Measurements from ENCODE around the gene OR5K2. TPM values are rescaled to one million over a fixed set of nuclear protein-coding genes. Genes with fewer than 3 reads are reported as not detected.

OR5K2 gene
- under 1 TPM in 4 of 12 donors, not detected in 8; 0.15 to 0.73 (median 0.19) TPM for polyA plus RNA-seq (ENCODE audit: insufficient read length in 12 of 12)
- long read RNA-seq, donor 1 = 0 reads
- long read RNA-seq, donor 2 = 0 reads
- long read RNA-seq, donor 3 = 0 reads
- long read RNA-seq, donor 4, partial matches to known transcripts = 0 of 1 reads
- long read RNA-seq, donor 4, other reads (novel, unspliced or antisense) = 0 of 1 reads
- long read RNA-seq, donor 5, partial matches to known transcripts = 0 of 1 reads
- long read RNA-seq, donor 5, other reads (novel, unspliced or antisense) = 0 of 1 reads
- long read RNA-seq, donor 6 = 0 reads
- long read RNA-seq, donor 7 = 0 reads
- long read RNA-seq, donor 8 = 0 reads
- long read RNA-seq, donor 9 = 0 reads
- long read RNA-seq, donor 10, partial matches to known transcripts = 0 of 1 reads
- long read RNA-seq, donor 10, other reads (novel, unspliced or antisense) = 0 of 1 reads
- long read RNA-seq, donor 11 = 0 reads

DNA sequence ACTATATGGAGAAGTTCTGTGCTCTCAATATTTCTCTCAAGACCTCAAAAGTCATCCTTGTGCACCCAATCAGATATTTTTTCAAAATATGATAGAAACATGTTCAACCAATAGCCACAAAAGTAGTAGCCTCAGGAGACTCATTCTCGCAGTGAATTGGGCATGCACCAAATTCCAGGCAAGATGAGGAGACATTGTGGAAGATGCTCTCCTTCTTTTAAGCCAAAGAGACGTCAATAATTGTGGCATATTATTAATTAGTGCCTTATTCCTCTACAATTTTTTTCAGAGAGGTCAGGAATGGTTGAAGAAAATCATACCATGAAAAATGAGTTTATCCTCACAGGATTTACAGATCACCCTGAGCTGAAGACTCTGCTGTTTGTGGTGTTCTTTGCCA lies at the start of gene OR5K2:
OR5K2 (plus strand) TSS at position 301 of the 400 bp plus-strand sequence; CDS start at position 301, 0 bp downstream.
- no peak for DNase-seq

GRCh38 chr3:98449606-98450193 lies 47.8 kb upstream of the OR5K2 start:
- DNase-seq = no peak

DNA sequence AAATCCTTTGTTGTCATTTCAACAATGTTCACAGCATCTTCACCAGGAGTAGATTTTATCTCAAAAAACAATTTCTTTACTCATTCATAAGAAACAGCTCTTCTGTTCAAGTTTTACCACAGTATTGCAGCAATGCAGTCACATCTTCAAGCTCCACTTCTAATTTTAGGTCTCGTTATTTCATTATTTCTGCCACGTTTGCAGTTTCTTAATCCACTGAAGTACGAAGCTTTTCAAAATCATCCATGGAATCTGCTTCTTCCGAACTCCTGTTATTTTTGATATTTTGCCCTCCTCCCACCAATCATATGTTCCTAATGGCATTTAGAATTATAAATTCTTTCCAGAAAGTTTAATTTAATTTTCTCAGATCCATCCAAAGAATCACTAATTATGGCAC lies 47.1 kb upstream of the OR5K2 start:
- DNase-seq = no peak

- DNase-seq = no peak
Observed at GRCh38 chr3:98453827-98454226, 43.7 kb upstream of the OR5K2 start.

DNA sequence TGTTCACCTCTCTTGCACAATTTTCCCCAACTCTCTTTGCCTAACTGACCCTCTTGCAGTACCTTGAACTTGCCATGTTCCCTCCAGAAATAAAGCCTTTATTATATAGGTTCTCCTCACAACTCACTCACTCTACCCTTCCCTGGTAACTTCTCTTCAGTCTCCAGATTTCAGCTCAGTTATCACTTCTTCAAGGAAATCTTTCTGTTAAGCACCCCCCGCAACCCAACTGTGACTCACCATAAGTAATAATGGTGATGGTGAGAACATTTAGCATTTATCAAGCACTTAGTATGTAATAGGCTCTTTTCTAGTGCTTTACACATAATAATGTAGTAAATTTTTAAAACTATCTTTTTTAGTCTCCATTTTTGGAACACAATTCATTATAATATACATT lies 42.6 kb upstream of the OR5K2 start:
- DNase-seq = no peak

- no peak for DNase-seq
Observed at GRCh38 chr3:98457543-98457942, 39.9 kb upstream of the OR5K2 start.

- DNase-seq = no peak
Observed at GRCh38 chr3:98460220-98460619, 37.3 kb upstream of the OR5K2 start.

- DNase-seq = no peak
Observed at GRCh38 chr3:98462901-98463300, 34.6 kb upstream of the OR5K2 start, which contains the start of gene OR5K1. Gene OR5K1, plus strand, starts transcription at chr3:98463201. Its CDS starts 6,376 bp downstream, at chr3:98469577.

GRCh38 chr3:98482717-98483482 lies 14.6 kb upstream of the OR5K2 start:
- DNase-seq = no peak

GRCh38 chr3:98483626-98484025 lies 13.9 kb upstream of the OR5K2 start:
- no peak for DNase-seq

DNA sequence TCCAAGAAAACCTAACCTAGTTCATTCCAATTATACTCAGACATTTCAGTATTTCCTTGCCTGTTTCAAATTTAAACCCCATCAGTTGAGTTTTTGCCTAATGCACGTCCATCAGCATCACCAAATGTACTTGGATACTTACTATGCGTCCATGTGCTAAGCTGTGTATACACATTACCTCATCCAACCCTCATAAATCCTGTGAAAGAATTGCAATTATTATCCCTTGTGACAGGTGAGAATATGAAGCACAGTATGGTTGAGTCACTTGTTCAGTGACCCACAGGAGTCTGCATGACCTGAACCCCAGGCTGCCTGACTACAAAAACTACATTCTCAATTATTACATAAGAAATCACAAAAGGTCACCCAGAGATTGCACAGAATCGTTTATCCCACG lies 2.5 kb downstream of the OR5K2 start:
- DNase-seq = no peak

GRCh38 chr3:98501270-98501669 lies 3.8 kb downstream of the OR5K2 start:
- DNase-seq = no peak

DNA sequence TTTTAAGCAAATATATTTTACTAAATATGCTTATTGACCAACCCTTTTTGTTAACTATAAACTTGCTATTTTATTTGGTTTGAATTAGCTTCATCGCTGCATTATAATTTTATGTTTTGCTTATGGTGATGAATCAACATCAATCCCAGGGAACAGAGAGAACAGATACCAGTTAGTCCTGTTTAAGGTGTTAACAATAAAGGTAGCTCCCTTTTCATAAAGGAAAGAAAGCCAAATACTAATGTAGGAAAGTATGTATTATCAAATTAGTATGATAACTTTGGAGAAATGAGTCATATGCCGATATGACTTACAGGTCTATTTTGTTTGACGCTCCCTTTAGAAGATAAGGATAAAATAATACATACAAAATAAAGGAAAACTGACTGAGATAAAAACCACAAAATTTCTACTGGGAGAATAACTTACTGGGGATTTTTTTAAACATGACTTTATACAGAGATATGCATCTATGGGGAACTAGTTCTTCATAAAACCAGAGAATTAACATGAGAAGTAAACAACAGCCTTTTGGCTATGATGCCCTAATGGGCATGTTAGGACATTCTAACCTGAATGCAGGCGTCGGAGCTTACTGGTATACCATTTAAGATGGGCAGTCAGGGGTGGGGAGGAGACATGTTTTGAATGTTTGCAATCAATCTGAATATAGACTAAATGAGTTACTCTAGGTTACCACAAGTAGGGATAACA lies 4.5 kb downstream of the OR5K2 start:
- DNase-seq = no peak

DNA sequence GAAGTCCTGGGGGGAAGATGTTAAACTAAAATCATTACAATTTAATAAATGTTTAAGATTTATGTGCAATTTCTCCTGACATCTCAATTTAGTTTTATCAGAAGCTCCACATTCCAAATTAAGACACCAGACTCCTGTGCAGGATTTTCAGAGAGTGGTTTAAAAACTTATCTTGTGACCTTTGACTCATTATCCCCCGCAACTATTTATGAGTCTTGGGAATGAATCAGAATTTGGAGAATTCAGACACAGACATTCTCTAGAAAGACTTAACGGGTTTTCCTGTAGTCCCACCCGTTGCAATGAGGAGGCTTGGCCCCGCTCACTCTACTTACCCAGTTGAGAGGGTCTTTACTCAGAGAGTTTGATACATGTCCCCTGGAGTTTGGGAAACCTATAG lies 7.1 kb downstream of the OR5K2 start:
- no peak for DNase-seq

DNA sequence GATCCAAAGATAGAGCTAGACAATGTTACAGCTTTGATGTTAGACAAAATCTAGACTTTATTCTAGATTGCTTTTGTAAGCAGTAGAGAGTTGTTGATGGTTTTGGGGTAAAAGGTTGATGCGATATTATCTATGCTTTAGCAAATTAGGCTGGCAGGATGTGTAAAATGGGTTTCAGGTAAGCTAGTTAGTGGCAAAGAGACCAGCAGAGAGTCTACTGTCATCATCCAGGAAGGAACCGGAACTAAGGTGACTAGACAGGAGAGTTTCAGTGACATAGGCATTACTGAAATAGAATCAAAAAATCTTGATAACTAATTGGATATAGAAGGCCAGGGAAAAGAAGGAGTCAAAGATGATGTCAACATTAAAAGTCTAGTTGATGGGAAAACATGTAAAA lies 11.1 kb downstream of the OR5K2 start:
- DNase-seq = no peak

- DNase-seq = no peak
Observed at GRCh38 chr3:98512576-98512975, 15.1 kb downstream of the OR5K2 start.

GRCh38 chr3:98513091-98513511 lies 15.6 kb downstream of the OR5K2 start:
- DNase-seq = no peak

DNA sequence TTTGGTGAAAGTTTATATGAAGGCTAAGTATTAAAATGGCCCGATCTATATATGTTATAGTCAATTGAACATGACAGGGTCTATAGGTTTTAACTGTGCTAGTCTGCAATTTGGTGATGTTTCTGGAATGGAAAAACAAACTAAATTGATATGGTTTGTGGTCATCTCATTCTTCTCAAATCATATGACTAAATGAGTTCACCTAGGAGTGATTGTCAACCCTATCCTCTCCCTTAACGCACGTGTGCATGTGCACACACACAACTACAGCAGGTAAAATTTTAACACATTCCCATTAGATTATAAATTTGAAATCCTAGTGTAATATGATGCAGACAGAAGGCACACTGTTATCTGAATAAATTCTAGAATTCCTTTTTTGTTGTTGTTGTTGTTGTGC lies 16.3 kb downstream of the OR5K2 start:
- DNase-seq = no peak

- no peak for DNase-seq
Observed at GRCh38 chr3:98514948-98515347, 17.5 kb downstream of the OR5K2 start.

- DNase-seq = no peak
Observed at GRCh38 chr3:98518816-98519215, 21.3 kb downstream of the OR5K2 start.

- DNase-seq = no peak
Observed at GRCh38 chr3:98519351-98519750, 21.9 kb downstream of the OR5K2 start.

Data from muscle of arm (tissue), 14 donors.